Vagina (tissue), 2 donors: Measurements from ENCODE around the gene RBBP8. TPM values are rescaled to one million over a fixed set of nuclear protein-coding genes. Genes with fewer than 3 reads are reported as not detected.
"Not testable (repeated sequence)": the region's sequence is repeated elsewhere in the genome, so short reads cannot be mapped to it uniquely, and the experiment has no call there.

Source experiments
- DNase-seq, 2 donors: peaks; one replicate each; pipeline ENCODE4 v3.0.0-alpha.2; 2017; ENCODE audit errors: extremely low spot score in 2 of 2
- H3K27ac ChIP-seq: fragments of 200-600 bp; sonication (generic); one replicate; pipeline ENCODE4 v1.5.1; 2019
- H3K27me3 ChIP-seq: fragments of 200-600 bp; sonication (generic); one replicate; pipeline ENCODE4 v1.5.1; 2019
- H3K36me3 ChIP-seq, 2 donors: fragments of 200-600 bp; sonication (generic); one replicate each; pipeline ENCODE4 v1.5.1; 2017 to 2019
- H3K4me1 ChIP-seq: fragments of 200-600 bp; sonication (generic); one replicate; pipeline ENCODE4 v1.5.1; 2019
- H3K4me3 ChIP-seq, 2 donors: fragments of 200-600 bp; sonication (generic); 1 replicate in 1 of 2; 2 replicates in 1 of 2; pipeline ENCODE4 v1.5.1; 2016 to 2019
- H3K9me3 ChIP-seq: fragments of 200-600 bp; sonication (generic); one replicate; pipeline ENCODE4 v1.5.1; 2019
- POLR2A ChIP-seq, 2 donors: fragments of 450-650 bp; IDR thresholded peaks; one replicate each; pipeline ENCODE4 v1.6.1; 2017; ENCODE audit warnings: antibody characterized with exemption in 2 of 2, mild to moderate bottlenecking in 2 of 2, moderate library complexity in 2 of 2
- POLR2AphosphoS5 ChIP-seq, 2 donors: sonication (generic); formaldehyde crosslinking; IDR thresholded peaks; one replicate each; pipeline ENCODE4 v1.9.0; 2017; ENCODE audit warnings: antibody characterized with exemption in 2 of 2, mild to moderate bottlenecking in 2 of 2, low read depth in 1 of 2; ENCODE audit not compliant: insufficient read depth in 1 of 2
- intact Hi-C: fragments of 100-400 bp; cut with DNase I; formaldehyde crosslinking; loops from one replicate; pipeline ENCODE4 v1.15.1; 2023
- total RNA-seq: library from RNA; depleted of rRNA; stranded (reverse); fragments of >200 nt; gene quantifications from one replicate; pipeline ENCODE4 v1.2.3, GENCODE V29; 2016
- TF ChIP-seq, protein P1 (sequence below), 3 experiments: fragments of 450-650 bp in 2 of 3; fragments of 200-600 bp in 1 of 3; sonication (generic) in 1 of 3; IDR thresholded peaks; one replicate each; pipeline ENCODE4 v1.5.1; 2017 to 2019; ENCODE audit warnings: antibody characterized with exemption in 3 of 3, mild to moderate bottlenecking in 2 of 3, moderate library complexity in 2 of 3

RBBP8 gene
- total RNA-seq, 1 donor from 2014 or later = 28.2 TPM

DNA sequence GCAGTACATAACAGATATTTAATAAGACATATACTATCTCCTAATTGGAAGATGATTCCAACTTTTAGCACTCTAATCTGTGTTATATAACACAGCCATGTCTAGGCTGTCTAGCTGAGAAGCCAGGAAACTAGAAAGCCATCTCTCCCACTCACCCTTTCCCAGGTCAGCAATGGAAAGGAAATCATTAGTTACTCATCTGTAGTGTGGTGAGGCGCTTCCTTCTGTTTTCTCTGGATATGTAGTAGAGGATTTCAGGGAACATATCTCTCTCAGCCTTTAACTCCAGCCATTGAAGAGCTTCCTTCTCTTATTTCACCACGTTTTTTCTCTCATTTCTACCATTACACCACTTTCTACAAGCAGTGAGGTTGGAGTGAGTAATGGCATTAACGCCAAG lies 19.4 kb downstream of the RBBP8 start:
- intact Hi-C loops = no loop called here
- Histone ChIP-seq H3K36me3 (no peaks in the 10 kb centered on the region), H3K9me3 (no peaks in the 10 kb centered on the region), H3K27ac (no peak overlapping the region), H3K4me1 (no peaks in the 10 kb centered on the region), H3K27me3 (no peaks in the 10 kb centered on the region), H3K4me3 (no peak overlapping the region)
- DNase-seq = no peak
- TF ChIP-seq POLR2AphosphoS5 (IDR thresholded peaks at IDR 0.05; ENCODE audit: insufficient read depth in 1 of 2, low read depth in 1 of 2) (no peak), POLR2A (IDR thresholded peaks at IDR 0.05) (no peak)
- TF ChIP-seq, protein P1, sequence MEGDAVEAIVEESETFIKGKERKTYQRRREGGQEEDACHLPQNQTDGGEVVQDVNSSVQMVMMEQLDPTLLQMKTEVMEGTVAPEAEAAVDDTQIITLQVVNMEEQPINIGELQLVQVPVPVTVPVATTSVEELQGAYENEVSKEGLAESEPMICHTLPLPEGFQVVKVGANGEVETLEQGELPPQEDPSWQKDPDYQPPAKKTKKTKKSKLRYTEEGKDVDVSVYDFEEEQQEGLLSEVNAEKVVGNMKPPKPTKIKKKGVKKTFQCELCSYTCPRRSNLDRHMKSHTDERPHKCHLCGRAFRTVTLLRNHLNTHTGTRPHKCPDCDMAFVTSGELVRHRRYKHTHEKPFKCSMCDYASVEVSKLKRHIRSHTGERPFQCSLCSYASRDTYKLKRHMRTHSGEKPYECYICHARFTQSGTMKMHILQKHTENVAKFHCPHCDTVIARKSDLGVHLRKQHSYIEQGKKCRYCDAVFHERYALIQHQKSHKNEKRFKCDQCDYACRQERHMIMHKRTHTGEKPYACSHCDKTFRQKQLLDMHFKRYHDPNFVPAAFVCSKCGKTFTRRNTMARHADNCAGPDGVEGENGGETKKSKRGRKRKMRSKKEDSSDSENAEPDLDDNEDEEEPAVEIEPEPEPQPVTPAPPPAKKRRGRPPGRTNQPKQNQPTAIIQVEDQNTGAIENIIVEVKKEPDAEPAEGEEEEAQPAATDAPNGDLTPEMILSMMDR (IDR thresholded peaks at IDR 0.05) = no peak

DNA sequence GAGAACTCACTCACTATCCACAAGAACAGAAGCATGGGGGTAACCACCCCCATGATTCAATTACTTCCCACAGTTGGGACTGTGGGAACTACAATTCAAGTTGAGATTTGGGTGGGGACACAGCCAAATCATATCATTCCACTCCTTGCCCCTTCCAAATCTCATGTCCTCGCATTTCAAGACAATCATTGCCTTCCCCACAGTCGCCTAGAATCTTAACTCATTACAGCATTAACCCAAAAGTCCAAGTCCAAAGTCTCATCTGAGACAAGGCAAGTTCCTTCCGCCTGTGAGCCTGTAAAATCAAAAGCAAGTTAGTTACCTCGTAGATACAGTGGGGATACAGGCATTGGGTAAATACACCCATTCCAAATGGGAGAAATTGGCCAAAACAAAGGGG lies 20.9 kb downstream of the RBBP8 start:
- intact Hi-C loops = loop anchor here (2.0 kb wide), 1 partner anchor 25 kb away; no protein-coding TSS in a partner anchor
- not testable (repeated sequence) for H3K36me3 ChIP-seq, H3K4me1 ChIP-seq

GRCh38 chr18:22956226-22956625 lies 23.1 kb downstream of the RBBP8 start:
- no peak overlapping the region for H3K4me3 ChIP-seq
- intact Hi-C loops = no loop called here
- H3K27me3 ChIP-seq = no peaks in the 10 kb centered on the region
- no peaks in the 10 kb centered on the region for H3K36me3 ChIP-seq
- no peaks in the 10 kb centered on the region for H3K4me1 ChIP-seq
- DNase-seq = no peak
- no peaks in the 10 kb centered on the region for H3K9me3 ChIP-seq
- TF ChIP-seq POLR2AphosphoS5 (IDR thresholded peaks at IDR 0.05; ENCODE audit: insufficient read depth in 1 of 2, low read depth in 1 of 2) (no peak), POLR2A (IDR thresholded peaks at IDR 0.05) (no peak)
- TF ChIP-seq, protein P1 (IDR thresholded peaks at IDR 0.05) = no peak
- H3K27ac ChIP-seq = no peak overlapping the region

More for the DNA sequence above, 20.9 kb downstream of the RBBP8 start:
- H3K4me3 ChIP-seq, H3K27me3 ChIP-seq, H3K9me3 ChIP-seq, DNase-seq, H3K27ac ChIP-seq: not testable (repeated sequence)

- H3K27ac ChIP-seq = no peak overlapping the region
- intact Hi-C loops = no loop called here
- TF ChIP-seq POLR2A (IDR thresholded peaks at IDR 0.05) (no peak), POLR2AphosphoS5 (IDR thresholded peaks at IDR 0.05; ENCODE audit: insufficient read depth in 1 of 2, low read depth in 1 of 2) (no peak)
- TF ChIP-seq, protein P1 (IDR thresholded peaks at IDR 0.05) = no peak
Measured at GRCh38 chr18:22961156-22961555, 28.0 kb downstream of the RBBP8 start.

DNA sequence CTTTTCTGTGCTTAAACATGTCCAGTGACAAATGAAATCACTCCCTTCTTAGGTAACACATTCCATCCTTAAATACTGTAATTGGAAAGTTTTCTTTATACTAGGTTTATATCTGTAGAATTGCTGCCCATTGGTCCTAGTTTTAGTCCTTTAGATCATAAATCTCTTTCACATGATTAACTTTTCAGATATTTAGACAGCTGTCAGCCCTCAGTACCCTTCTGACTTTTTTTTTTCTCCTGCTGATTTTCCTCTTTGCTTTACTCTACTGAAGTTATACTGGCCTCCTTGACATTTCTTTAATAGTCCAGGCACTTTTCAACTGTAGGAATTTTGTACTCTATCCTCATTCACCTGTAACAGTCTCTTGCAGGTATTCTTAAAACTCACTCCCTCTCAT lies 28.9 kb downstream of the RBBP8 start:
- no peak for TF ChIP-seq POLR2A (IDR thresholded peaks at IDR 0.05)
- no peak for TF ChIP-seq POLR2AphosphoS5 (IDR thresholded peaks at IDR 0.05; ENCODE audit: insufficient read depth in 1 of 2, low read depth in 1 of 2)
- TF ChIP-seq, protein P1 (IDR thresholded peaks at IDR 0.05) = no peak
- H3K27ac ChIP-seq = no peak overlapping the region
- no peaks in the 10 kb centered on the region for H3K4me1 ChIP-seq
- no peak overlapping the region for H3K4me3 ChIP-seq
- no peaks in the 10 kb centered on the region for H3K27me3 ChIP-seq
- intact Hi-C loops = no loop called here
- no peaks in the 10 kb centered on the region for H3K9me3 ChIP-seq
- no peaks in the 10 kb centered on the region for H3K36me3 ChIP-seq
- no peak for DNase-seq

More at GRCh38 chr18:22961156-22961555, 28.0 kb downstream of the RBBP8 start:
- Histone ChIP-seq H3K27me3 (no peaks in the 10 kb centered on the region), H3K4me3 (no peak overlapping the region), H3K4me1 (no peaks in the 10 kb centered on the region), H3K36me3 (no peaks in the 10 kb centered on the region), H3K9me3 (no peaks in the 10 kb centered on the region)
- no peak for DNase-seq
